Muscle layer of colon (tissue), 2 donors: ENCODE results near the gene LIMA1.

Experiments
- H3K27ac ChIP-seq: one replicate; pipeline ENCODE4 v1.7.0; 2013; ENCODE audit warnings: low read depth, mild to moderate bottlenecking, low read length, moderate library complexity
- H3K27me3 ChIP-seq, 2 donors: one replicate each; pipeline ENCODE4 v1.7.0; 2013; ENCODE audit warnings: low read length in 2 of 2, mild to moderate bottlenecking in 2 of 2; ENCODE audit not compliant: insufficient read depth in 2 of 2, control insufficient read depth in 1 of 2
- H3K36me3 ChIP-seq: one replicate; pipeline ENCODE4 v1.7.0; 2013; ENCODE audit warnings: mild to moderate bottlenecking, low read length; ENCODE audit not compliant: insufficient read depth
- H3K4me1 ChIP-seq: one replicate; pipeline ENCODE4 v1.7.0; 2013; ENCODE audit warnings: mild to moderate bottlenecking, low read length; ENCODE audit not compliant: insufficient read depth
- H3K4me3 ChIP-seq, 2 donors: one replicate each; pipeline ENCODE4 v1.7.0; 2013; ENCODE audit warnings: low read length in 2 of 2, low read depth in 1 of 2, mild to moderate bottlenecking in 1 of 2, moderate library complexity in 1 of 2
- H3K9ac ChIP-seq: one replicate; pipeline ENCODE4 v1.7.0; 2013; ENCODE audit warnings: low read length
- H3K9me3 ChIP-seq: one replicate; pipeline ENCODE4 v1.7.0; 2013; ENCODE audit warnings: mild to moderate bottlenecking, low read length
- donor health status: abdominal sarcoma.
- donor health status: Adenocarcinoma of cecum.

LIMA1 gene

GRCh38 chr12:50212071-50212467, 71.3 kb downstream of the LIMA1 start:
- Histone ChIP-seq H3K4me1 (no peaks in the 10 kb centered on the region), H3K27me3 (no peaks in the 10 kb centered on the region), H3K27ac (no peak overlapping the region), H3K36me3 (no peaks in the 10 kb centered on the region), H3K9ac (no peak overlapping the region), H3K9me3 (no peaks in the 10 kb centered on the region), H3K4me3 (no peak overlapping the region)

DNA sequence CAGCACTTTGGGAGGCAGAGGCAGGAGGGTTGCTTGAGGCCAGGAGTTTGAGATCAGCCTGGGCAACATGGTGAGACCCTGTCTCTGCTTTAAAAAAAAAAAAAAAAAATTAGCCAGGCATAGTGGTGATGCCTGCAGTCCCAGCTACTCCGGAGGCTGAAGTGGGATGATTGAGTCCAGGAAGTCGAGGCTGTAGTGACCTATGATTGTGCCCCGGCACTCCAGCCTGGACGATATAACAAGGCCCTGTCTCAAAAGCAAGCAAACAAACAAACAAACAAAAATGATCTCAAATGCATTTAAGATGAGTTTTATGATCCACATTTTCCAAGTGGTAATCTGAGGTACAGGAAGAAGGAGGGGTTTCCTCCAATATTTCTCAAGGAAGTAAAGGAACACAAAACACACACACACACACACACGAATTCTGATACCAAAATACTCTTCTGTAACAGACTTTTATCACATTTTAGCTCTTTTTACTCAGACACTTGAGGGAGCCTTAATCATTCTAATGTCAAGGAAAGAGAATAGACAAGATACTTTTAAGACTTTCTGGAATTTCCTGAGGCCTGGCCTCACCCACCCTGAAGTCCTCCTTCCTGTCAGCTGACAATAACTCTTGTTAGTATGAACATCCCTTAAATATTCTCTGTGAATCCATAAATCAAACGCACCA, 71.8 kb downstream of the LIMA1 start:
- no peak overlapping the region for H3K27ac ChIP-seq
- no peaks in the 10 kb centered on the region for H3K9me3 ChIP-seq
- H3K36me3 ChIP-seq, result no peaks in the 10 kb centered on the region
- H3K9ac ChIP-seq, result no peak overlapping the region
- H3K27me3 ChIP-seq, result no peaks in the 10 kb centered on the region
- no peak overlapping the region for H3K4me3 ChIP-seq
- H3K4me1 ChIP-seq, result no peaks in the 10 kb centered on the region

DNA sequence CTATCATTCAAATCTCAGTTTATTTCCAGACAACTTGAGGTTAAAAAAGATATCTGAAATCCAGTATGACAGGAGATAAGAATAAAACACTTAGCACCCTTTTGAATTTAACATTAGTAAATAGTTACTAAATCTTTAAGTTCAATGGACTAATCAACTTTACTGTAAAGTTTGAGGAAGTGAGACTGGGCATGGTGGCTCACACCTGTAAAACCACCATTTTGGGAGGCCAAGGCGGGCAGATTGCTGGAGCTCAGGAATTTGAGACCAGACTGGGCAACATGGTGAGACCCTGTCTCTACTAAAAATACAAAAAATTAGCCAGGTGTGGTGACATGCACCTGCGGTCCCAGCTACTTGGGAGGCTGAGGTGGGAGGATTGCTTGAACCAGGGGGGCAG, 75.9 kb downstream of the LIMA1 start:
- no peak overlapping the region for H3K4me3 ChIP-seq
- H3K9me3 ChIP-seq, result no peaks in the 10 kb centered on the region
- no peaks in the 10 kb centered on the region for H3K4me1 ChIP-seq
- no peaks in the 10 kb centered on the region for H3K27me3 ChIP-seq
- peaks cover 15% of the 10 kb centered on the region for H3K36me3 ChIP-seq
- H3K9ac ChIP-seq, result no peak overlapping the region
- no peak overlapping the region for H3K27ac ChIP-seq

DNA sequence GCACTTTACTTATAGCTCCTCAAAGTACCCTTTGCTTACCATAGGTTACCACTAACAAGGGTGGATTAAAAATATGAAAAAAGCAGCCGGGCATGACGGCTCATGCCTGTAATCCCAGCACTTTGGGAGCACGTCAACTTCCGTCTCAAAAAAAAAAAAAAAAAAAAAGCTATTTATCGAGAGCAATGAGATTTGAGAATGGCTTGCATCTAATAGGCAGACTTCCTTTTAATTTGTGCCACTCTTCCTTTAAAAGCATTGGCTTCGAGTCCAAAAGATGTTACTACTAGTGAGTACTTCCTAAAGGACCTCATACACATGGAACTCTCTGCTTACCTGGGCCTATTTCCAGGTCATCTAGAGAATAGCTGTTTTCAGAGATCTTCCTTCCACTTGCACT, 77.7 kb downstream of the LIMA1 start:
- no peaks in the 10 kb centered on the region for H3K9me3 ChIP-seq
- H3K4me3 ChIP-seq, result no peak overlapping the region
- H3K9ac ChIP-seq, result no peak overlapping the region
- peaks cover 25% of the 10 kb centered on the region for H3K36me3 ChIP-seq
- H3K27ac ChIP-seq, result no peak overlapping the region
- H3K27me3 ChIP-seq, result no peaks in the 10 kb centered on the region
- H3K4me1 ChIP-seq, result no peaks in the 10 kb centered on the region

- H3K36me3 ChIP-seq, result peaks cover 38% of the 10 kb centered on the region
- no peak overlapping the region for H3K4me3 ChIP-seq
- no peaks in the 10 kb centered on the region for H3K9me3 ChIP-seq
- H3K9ac ChIP-seq, result no peak overlapping the region
- no peaks in the 10 kb centered on the region for H3K27me3 ChIP-seq
- no peaks in the 10 kb centered on the region for H3K4me1 ChIP-seq
- no peak overlapping the region for H3K27ac ChIP-seq
Observed at GRCh38 chr12:50203691-50204090, 79.6 kb downstream of the LIMA1 start.

GRCh38 chr12:50201987-50202521, 81.3 kb downstream of the LIMA1 start:
- H3K27me3 ChIP-seq, result no peaks in the 10 kb centered on the region
- H3K9me3 ChIP-seq, result no peaks in the 10 kb centered on the region
- no peak overlapping the region for H3K27ac ChIP-seq
- H3K4me3 ChIP-seq, result no peak overlapping the region
- no peak overlapping the region for H3K9ac ChIP-seq
- no peaks in the 10 kb centered on the region for H3K4me1 ChIP-seq
- H3K36me3 ChIP-seq, result peaks cover 39% of the 10 kb centered on the region

GRCh38 chr12:50200552-50201273, 82.6 kb downstream of the LIMA1 start:
- H3K4me3 ChIP-seq, result no peak overlapping the region
- H3K27ac ChIP-seq, result no peak overlapping the region
- peaks cover 8% of the 10 kb centered on the region for H3K4me1 ChIP-seq
- H3K9me3 ChIP-seq, result no peaks in the 10 kb centered on the region
- H3K36me3 ChIP-seq, result peaks cover 39% of the 10 kb centered on the region
- H3K9ac ChIP-seq, result no peak overlapping the region
- H3K27me3 ChIP-seq, result no peaks in the 10 kb centered on the region

DNA sequence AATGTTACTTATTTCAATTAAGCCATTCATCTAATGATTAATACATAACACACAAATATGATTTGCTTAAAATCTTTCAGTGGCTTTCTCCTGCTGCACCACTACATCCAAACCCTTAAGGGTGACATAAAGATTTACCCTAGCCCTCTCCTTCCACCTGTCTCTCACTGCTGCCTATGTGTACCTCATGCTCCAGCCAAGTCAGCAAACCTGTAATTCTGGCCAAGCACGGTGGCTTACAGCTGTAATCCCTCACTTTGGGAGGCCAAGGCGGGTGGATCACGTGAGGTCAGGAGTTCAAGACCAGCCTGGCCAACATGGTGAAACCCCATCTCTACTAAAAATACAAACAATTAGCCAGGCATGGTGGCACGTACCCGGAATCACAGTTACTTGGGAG, 84.5 kb downstream of the LIMA1 start:
- H3K9ac ChIP-seq, result no peak overlapping the region
- no peak overlapping the region for H3K27ac ChIP-seq
- H3K4me3 ChIP-seq, result no peak overlapping the region
- H3K27me3 ChIP-seq, result no peaks in the 10 kb centered on the region
- H3K4me1 ChIP-seq, result peaks cover 8% of the 10 kb centered on the region
- H3K9me3 ChIP-seq, result no peaks in the 10 kb centered on the region
- H3K36me3 ChIP-seq, result peaks cover 26% of the 10 kb centered on the region

DNA sequence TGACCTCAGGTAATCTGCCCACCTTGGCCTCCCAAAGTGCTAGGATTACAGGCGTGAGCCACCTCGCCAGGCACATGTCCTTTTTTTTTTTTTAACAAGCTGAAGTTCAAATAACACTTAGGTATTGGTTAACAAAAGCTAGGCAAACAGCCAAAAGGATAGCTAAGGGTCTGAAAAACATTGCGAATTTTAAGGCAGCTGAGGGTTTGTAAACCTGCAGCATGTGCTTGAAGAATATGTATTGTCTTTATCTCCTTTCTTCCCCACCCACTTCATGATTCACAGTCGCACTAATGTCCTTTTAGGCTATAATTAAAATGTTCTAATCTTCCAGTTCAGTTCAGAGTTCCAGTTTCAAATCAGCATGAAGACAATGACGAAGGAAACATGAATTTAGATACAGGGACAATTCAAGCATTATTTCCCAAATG, 86.0 kb downstream of the LIMA1 start:
- Histone ChIP-seq H3K9me3 (no peaks in the 10 kb centered on the region), H3K9ac (no peak overlapping the region), H3K4me3 (no peak overlapping the region), H3K27ac (no peak overlapping the region), H3K4me1 (peaks cover 8% of the 10 kb centered on the region), H3K27me3 (no peaks in the 10 kb centered on the region), H3K36me3 (peaks cover 32% of the 10 kb centered on the region)

GRCh38 chr12:50196537-50196936, 86.8 kb downstream of the LIMA1 start:
- Histone ChIP-seq H3K4me1 (peaks cover 8% of the 10 kb centered on the region), H3K9me3 (no peaks in the 10 kb centered on the region), H3K36me3 (peaks cover 30% of the 10 kb centered on the region), H3K4me3 (no peak overlapping the region), H3K27ac (no peak overlapping the region), H3K9ac (no peak overlapping the region), H3K27me3 (no peaks in the 10 kb centered on the region)

- no peak overlapping the region for H3K9ac ChIP-seq
- peaks cover 8% of the 10 kb centered on the region for H3K4me1 ChIP-seq
- no peaks in the 10 kb centered on the region for H3K9me3 ChIP-seq
- H3K36me3 ChIP-seq, result peaks cover 28% of the 10 kb centered on the region
- no peak overlapping the region for H3K4me3 ChIP-seq
- H3K27ac ChIP-seq, result no peak overlapping the region
- H3K27me3 ChIP-seq, result no peaks in the 10 kb centered on the region
Observed at GRCh38 chr12:50195832-50196231, 87.5 kb downstream of the LIMA1 start.
